Lower leg skin (tissue), 3 donors: ENCODE data around the gene EML1.

Experiments used
- POLR2A ChIP-seq, 2 donors: fragments of 450-650 bp; IDR thresholded peaks; one replicate each; pipeline ENCODE4 v1.6.1; 2016 to 2017; ENCODE audit warnings: antibody characterized with exemption in 2 of 2, mild to moderate bottlenecking in 1 of 2, moderate library complexity in 1 of 2
- TF ChIP-seq, protein P1 (sequence below), 3 donors: fragments of 450-650 bp; IDR thresholded peaks; one replicate each; pipeline ENCODE4 v1.5.1; 2016; ENCODE audit warnings: antibody characterized with exemption in 3 of 3, mild to moderate bottlenecking in 3 of 3, moderate library complexity in 2 of 3

GRCh38 chr14:99865408-99865807 is 72.2 kb downstream of the EML1 start:
- TF ChIP-seq, protein P1, sequence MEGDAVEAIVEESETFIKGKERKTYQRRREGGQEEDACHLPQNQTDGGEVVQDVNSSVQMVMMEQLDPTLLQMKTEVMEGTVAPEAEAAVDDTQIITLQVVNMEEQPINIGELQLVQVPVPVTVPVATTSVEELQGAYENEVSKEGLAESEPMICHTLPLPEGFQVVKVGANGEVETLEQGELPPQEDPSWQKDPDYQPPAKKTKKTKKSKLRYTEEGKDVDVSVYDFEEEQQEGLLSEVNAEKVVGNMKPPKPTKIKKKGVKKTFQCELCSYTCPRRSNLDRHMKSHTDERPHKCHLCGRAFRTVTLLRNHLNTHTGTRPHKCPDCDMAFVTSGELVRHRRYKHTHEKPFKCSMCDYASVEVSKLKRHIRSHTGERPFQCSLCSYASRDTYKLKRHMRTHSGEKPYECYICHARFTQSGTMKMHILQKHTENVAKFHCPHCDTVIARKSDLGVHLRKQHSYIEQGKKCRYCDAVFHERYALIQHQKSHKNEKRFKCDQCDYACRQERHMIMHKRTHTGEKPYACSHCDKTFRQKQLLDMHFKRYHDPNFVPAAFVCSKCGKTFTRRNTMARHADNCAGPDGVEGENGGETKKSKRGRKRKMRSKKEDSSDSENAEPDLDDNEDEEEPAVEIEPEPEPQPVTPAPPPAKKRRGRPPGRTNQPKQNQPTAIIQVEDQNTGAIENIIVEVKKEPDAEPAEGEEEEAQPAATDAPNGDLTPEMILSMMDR (IDR thresholded peaks at IDR 0.05), result no peak
- no peak for TF ChIP-seq POLR2A (IDR thresholded peaks at IDR 0.05)
